Measurements from ENCODE around the gene FCMR. TPM values are rescaled to one million over a fixed set of nuclear protein-coding genes. Genes with fewer than 3 reads are reported as not detected.

FCMR gene
- total and polyA plus RNA-seq, 10 of the 15 experiments (the other 5 are each of a cell fraction or from before 2014, with no cell fraction given) = 79.7 to 245 (median 123) TPM

DNA sequence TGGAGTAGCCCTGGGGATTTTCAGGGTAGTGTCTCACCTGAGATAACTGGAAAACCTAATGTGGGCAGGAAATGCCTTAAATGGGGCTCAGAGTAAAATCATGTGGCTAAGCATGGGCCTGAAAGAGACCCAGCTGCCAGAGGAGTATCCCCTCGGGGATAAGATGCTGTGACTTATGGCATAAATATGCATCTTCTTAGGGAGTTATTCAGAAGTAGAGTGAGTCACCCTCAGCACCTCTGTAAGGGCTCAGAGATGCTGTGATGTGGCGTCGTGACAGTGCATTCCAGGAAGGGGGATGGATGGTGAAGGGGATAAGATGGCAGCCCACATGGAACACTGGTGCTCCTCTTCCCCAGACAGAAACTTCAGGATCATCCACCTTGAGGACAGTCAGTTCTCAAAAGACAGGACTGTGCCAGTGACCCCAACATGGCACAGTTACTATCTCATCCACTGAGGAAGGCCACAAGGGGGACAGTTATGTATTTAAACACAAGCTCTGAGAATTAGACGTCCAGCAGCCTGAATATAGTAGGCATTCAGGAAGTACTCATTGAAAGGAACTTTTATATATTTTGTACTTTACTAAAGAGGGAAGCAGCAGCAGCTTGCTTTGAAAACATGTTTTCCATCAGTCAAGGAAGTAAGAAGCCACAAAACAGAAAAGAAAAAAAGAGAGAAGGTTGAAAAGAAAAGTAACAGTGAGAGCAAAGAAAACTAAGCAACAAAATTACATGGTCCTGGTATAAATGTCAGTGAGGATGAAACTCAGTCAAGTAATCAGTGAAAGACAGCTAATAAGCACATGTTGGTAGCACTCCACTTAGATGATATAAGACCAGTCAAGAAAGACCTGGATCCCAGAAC, 16.2 kb downstream of the FCMR start:
- Histone ChIP-seq H2AFZ (ENCODE audit: control insufficient read depth, low read depth, low read length) (no peak overlapping the region), H3K27me3 (replicated peaks in 1 of 2; ENCODE audit: control insufficient read depth in 2 of 2, insufficient read depth in 2 of 2, low read length in 1 of 2) (no peaks in the 10 kb centered on the region), H3K36me3 (ENCODE audit: control insufficient read depth in 2 of 2, insufficient read depth in 2 of 2, low read length in 1 of 2) (peaks cover 24 to 32% of the 10 kb centered on the region in 2 experiments), H4K20me1 (ENCODE audit: control insufficient read depth, insufficient read depth) (no peaks in the 10 kb centered on the region; the same call in 1 of the 2 replicates), H3K79me2 (ENCODE audit: control insufficient read depth, insufficient read depth, low read length) (0 out of 2 replicates have a peak, but pooled peaks cover 2% of the 10 kb centered on the region), H3K9ac (ENCODE audit: control insufficient read depth, insufficient read depth, low read length) (no peak overlapping the region), H3K27ac (ENCODE audit: control insufficient read depth, insufficient read depth) (no peak overlapping the region), H3K4me3 (no peak overlapping the region), H3K9me3 (replicated peaks; ENCODE audit: control insufficient read depth, insufficient read depth, low read length) (no peaks in the 10 kb centered on the region), H3K4me1 (ENCODE audit: control insufficient read depth, insufficient read depth, low read length) (peaks cover 3% of the 10 kb centered on the region; the same call in 1 of the 2 replicates), H3K4me2 (ENCODE audit: control insufficient read depth, insufficient read depth) (no peak overlapping the region)
- RAD21 ChIA-PET (ENCODE audit: unreplicated experiment) = interaction anchor here (0.7 to 1.9 kb wide), 9 partner anchors 26 to 179 kb away, joined by 3 to 12 read pairs (median 3); no protein-coding TSS in a partner anchor
- no TSS peak for BruUV-seq (replicated peaks)
- no peak for DNase-seq (ENCODE audit: low read depth, low spot score)
- peak; percentile 80 for ATAC-seq
- TF ChIP-seq MEF2B (IDR thresholded peaks at IDR 0.05; ENCODE audit: partially characterized antibody, poor library complexity, severe bottlenecking) (peak; percentile 77), GATAD2B (conservative IDR thresholded peaks at IDR 0.05; ENCODE audit: low read depth) (no peak), SRF (IDR thresholded peaks at IDR 0.05; ENCODE audit: low read depth in 2 of 2, low read length in 2 of 2) (peak; percentile 61 to 91), NR2C1 (IDR thresholded peaks at IDR 0.05) (no peak), FOS (IDR thresholded peaks at IDR 0.05; ENCODE audit: borderline replicate concordance, extremely low read depth, insufficient read length) (no peak), PKNOX1 (IDR thresholded peaks at IDR 0.05) (0 out of 2 replicates have a peak, but pooled peaks have one; percentile 7), POU2F2 (IDR thresholded peaks at IDR 0.05; ENCODE audit: borderline replicate concordance, low read depth, low read length) (peak; percentile 48; the same call in 1 of the 3 replicates)
- intact Hi-C loops (cut with micrococcal nuclease; ENCODE audit: unreplicated experiment) (no loop called here), in situ Hi-C loops (cut with MboI) (no loop called here)
- 0% methylated on average over 4 of the region's 4 CpGs for WGBS (ENCODE audit: insufficient coverage, insufficient replicate concordance, low lambda C conversion rate, missing lambda C conversion rate)
- no peak for FAIRE-seq
- CTCF ChIA-PET = interaction anchor here (0.8 to 5.9 kb wide), 27 partner anchors 9 to 275 kb away, joined by 3 to 59 read pairs (median 4); partner anchors contain the start of genes FCMR, IL20 and IL24
- POLR2A ChIA-PET = interaction anchor here (0.7 to 1.4 kb wide), 5 partner anchors 12 to 165 kb away, joined by 3 to 4 read pairs (median 3); no protein-coding TSS in a partner anchor
- SMC1A ChIA-PET (ENCODE audit: uncharacterized antibody, unreplicated experiment) = interaction anchor here (0.5 to 2.5 kb wide), 19 partner anchors 14 to 364 kb away, joined by 3 to 10 read pairs (median 4); partner anchors contain the start of genes DYRK3, FCMR and IL20

Data from GM12878 (cell line).